ENCODE results near the gene PCDHA7.
"Not testable (repeated sequence)": the region's sequence is repeated elsewhere in the genome, so short reads cannot be mapped to it uniquely, and the experiment has no call there.

Gene PCDHA7, protein sequence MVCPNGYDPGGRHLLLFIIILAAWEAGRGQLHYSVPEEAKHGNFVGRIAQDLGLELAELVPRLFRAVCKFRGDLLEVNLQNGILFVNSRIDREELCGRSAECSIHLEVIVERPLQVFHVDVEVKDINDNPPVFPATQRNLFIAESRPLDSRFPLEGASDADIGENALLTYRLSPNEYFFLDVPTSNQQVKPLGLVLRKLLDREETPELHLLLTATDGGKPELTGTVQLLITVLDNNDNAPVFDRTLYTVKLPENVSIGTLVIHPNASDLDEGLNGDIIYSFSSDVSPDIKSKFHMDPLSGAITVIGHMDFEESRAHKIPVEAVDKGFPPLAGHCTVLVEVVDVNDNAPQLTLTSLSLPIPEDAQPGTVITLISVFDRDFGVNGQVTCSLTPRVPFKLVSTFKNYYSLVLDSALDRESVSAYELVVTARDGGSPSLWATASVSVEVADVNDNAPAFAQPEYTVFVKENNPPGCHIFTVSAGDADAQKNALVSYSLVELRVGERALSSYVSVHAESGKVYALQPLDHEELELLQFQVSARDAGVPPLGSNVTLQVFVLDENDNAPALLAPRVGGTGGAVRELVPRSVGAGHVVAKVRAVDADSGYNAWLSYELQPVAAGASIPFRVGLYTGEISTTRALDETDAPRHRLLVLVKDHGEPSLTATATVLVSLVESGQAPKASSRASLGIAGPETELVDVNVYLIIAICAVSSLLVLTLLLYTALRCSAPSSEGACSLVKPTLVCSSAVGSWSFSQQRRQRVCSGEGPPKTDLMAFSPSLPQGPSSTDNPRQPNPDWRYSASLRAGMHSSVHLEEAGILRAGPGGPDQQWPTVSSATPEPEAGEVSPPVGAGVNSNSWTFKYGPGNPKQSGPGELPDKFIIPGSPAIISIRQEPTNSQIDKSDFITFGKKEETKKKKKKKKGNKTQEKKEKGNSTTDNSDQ

DNA sequence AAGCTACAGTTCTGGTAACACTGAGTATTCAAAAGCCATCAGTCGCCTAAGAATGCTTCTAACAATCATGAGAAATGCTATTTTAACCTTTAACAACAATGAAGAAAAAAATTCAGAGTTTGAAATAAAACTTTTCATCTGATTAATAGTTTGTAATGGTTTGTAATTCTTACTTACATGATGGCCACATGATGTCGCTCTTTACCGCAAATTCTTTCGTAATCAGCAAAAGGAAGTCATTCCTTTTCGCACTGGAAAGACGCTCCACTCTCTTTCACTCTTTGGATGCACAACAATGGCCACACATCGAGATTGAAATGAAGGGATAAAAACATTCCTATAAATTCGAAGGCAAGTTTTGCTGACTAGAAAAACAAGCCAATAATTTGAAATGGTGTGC, at the start of gene PCDHA7:
Gene PCDHA7, plus strand, starts transcription at position 277 of the 400 bp plus-strand sequence. Its CDS starts 115 bp downstream, at position 392.
- no peak within 1 kb of the TSS for H3K27ac ChIP-seq (ENCODE audit: low read depth, low read length)
- no peak within 1 kb of the TSS for H3K9ac ChIP-seq (ENCODE audit: low read length)
- H3K79me2 ChIP-seq (ENCODE audit: insufficient read depth, low read length) = no peaks in the 10 kb centered on the region
- no peak within 1 kb of the TSS for H3K4me2 ChIP-seq (ENCODE audit: low read depth, low read length, poor library complexity, severe bottlenecking)
- H2AFZ ChIP-seq (ENCODE audit: low read depth, low read length, severe bottlenecking) = no peak within 1 kb of the TSS
- no peaks in the 10 kb centered on the region for H3K9me2 ChIP-seq (replicated peaks; ENCODE audit: insufficient read depth, low read length)
- no peaks in the 10 kb centered on the region for H3K9me3 ChIP-seq (ENCODE audit: insufficient read depth, low read length)
- H4K20me1 ChIP-seq (ENCODE audit: low read depth, low read length) = no peaks in the 10 kb centered on the region
- TF ChIP-seq, protein P1, sequence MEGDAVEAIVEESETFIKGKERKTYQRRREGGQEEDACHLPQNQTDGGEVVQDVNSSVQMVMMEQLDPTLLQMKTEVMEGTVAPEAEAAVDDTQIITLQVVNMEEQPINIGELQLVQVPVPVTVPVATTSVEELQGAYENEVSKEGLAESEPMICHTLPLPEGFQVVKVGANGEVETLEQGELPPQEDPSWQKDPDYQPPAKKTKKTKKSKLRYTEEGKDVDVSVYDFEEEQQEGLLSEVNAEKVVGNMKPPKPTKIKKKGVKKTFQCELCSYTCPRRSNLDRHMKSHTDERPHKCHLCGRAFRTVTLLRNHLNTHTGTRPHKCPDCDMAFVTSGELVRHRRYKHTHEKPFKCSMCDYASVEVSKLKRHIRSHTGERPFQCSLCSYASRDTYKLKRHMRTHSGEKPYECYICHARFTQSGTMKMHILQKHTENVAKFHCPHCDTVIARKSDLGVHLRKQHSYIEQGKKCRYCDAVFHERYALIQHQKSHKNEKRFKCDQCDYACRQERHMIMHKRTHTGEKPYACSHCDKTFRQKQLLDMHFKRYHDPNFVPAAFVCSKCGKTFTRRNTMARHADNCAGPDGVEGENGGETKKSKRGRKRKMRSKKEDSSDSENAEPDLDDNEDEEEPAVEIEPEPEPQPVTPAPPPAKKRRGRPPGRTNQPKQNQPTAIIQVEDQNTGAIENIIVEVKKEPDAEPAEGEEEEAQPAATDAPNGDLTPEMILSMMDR (IDR thresholded peaks at IDR 0.05; ENCODE audit: insufficient read depth, low read length, poor library complexity, severe bottlenecking) = no peak
- TF ChIP-seq EZH2phosphoT487 (conservative IDR thresholded peaks at IDR 0.05; ENCODE audit: low read length) = no peak
- H3K36me3 ChIP-seq (ENCODE audit: low read length) = no peaks in the 10 kb centered on the region
- H3K27me3 ChIP-seq (ENCODE audit: low read length) = no peaks in the 10 kb centered on the region
- no peaks in the 10 kb centered on the region for H3F3A ChIP-seq (ENCODE audit: insufficient read depth)
- no peak within 1 kb of the TSS for H3K4me3 ChIP-seq (ENCODE audit: insufficient read depth, low read length, poor library complexity, severe bottlenecking)

DNA sequence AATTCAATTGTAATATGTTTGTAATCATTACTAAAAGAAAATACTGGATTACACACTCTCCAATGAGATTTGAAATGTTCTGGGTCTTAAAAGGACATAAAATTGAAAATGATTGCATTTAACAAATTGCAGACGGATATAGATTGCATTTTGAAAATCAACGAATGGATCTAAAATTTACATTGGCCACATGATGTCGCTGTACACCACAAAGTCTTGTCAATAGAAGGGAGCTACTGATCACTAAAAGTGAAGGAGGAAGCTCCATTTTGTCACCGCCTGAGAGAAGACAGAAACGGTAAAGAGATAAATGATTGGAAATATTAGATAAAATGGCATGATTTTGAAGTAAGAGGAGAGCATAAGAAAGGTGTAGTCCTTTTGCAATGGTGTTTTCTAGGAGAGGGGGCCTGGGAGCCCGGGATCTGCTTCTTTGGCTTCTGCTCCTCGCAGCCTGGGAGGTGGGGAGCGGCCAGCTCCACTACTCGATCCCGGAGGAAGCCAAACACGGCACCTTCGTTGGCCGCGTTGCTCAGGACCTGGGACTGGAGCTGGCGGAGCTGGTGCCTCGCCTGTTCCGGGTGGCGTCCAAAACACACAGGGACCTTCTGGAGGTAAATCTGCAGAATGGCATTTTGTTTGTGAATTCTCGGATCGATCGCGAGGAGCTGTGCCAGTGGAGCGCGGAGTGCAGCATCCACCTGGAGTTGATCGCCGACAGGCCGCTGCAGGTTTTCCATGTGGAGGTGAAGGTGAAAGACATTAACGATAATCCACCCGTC, 48.0 kb upstream of the PCDHA7 start, which contains the start of gene PCDHA1:
Gene PCDHA1, plus strand, starts transcription at position 236 of the 782 bp plus-strand sequence.
- no peak within 1 kb of the TSS for H3K4me3 ChIP-seq (ENCODE audit: insufficient read depth, low read length, poor library complexity, severe bottlenecking)
- H3K36me3 ChIP-seq (ENCODE audit: low read length) = no peaks in the 10 kb centered on the region
- no peaks in the 10 kb centered on the region for H4K20me1 ChIP-seq (ENCODE audit: low read depth, low read length)
- H3K79me2 ChIP-seq (ENCODE audit: insufficient read depth, low read length) = no peaks in the 10 kb centered on the region
- TF ChIP-seq, protein P1 (IDR thresholded peaks at IDR 0.05; ENCODE audit: insufficient read depth, low read length, poor library complexity, severe bottlenecking) = no peak
- TF ChIP-seq EZH2phosphoT487 (conservative IDR thresholded peaks at IDR 0.05; ENCODE audit: low read length) = no peak
- H3F3A ChIP-seq (ENCODE audit: insufficient read depth) = no peaks in the 10 kb centered on the region
- H3K9me2 ChIP-seq (replicated peaks; ENCODE audit: insufficient read depth, low read length) = no peaks in the 10 kb centered on the region
- H3K27me3 ChIP-seq (ENCODE audit: low read length) = no peaks in the 10 kb centered on the region
- no peak within 1 kb of the TSS for H3K4me2 ChIP-seq (ENCODE audit: low read depth, low read length, poor library complexity, severe bottlenecking)
- H3K27ac ChIP-seq (ENCODE audit: low read depth, low read length) = no peak within 1 kb of the TSS
- peaks cover 9% of the 10 kb centered on the region; the same call in 1 of the 2 replicates for H3K9me3 ChIP-seq (ENCODE audit: insufficient read depth, low read length)
- H2AFZ ChIP-seq (ENCODE audit: low read depth, low read length, severe bottlenecking) = no peak within 1 kb of the TSS
- H3K9ac ChIP-seq (ENCODE audit: low read length) = no peak within 1 kb of the TSS

DNA sequence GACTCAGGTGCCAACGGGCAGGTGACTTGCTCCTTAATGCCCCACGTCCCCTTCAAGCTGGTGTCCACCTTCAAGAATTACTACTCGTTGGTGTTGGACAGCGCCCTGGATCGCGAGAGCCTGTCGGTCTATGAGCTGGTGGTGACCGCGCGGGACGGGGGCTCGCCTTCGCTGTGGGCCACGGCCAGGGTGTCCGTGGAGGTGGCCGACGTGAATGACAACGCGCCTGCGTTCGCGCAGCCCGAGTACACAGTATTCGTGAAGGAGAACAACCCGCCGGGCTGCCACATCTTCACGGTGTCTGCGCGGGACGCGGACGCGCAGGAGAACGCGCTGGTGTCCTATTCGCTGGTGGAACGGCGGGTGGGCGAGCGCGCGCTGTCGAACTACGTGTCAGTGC, 46.6 kb upstream of the PCDHA7 start:
- H3K9me3 ChIP-seq (ENCODE audit: insufficient read depth, low read length); H3K27me3 ChIP-seq (ENCODE audit: low read length); H4K20me1 ChIP-seq (ENCODE audit: low read depth, low read length); H3K9me2 ChIP-seq (replicated peaks; ENCODE audit: insufficient read depth, low read length); H3K36me3 ChIP-seq (ENCODE audit: low read length); H3K9ac ChIP-seq (ENCODE audit: low read length); H2AFZ ChIP-seq (ENCODE audit: low read depth, low read length, severe bottlenecking); H3K79me2 ChIP-seq (ENCODE audit: insufficient read depth, low read length); H3K4me3 ChIP-seq (ENCODE audit: insufficient read depth, low read length, poor library complexity, severe bottlenecking); H3K27ac ChIP-seq (ENCODE audit: low read depth, low read length); H3F3A ChIP-seq (ENCODE audit: insufficient read depth); H3K4me2 ChIP-seq (ENCODE audit: low read depth, low read length, poor library complexity, severe bottlenecking): not testable (repeated sequence)

DNA sequence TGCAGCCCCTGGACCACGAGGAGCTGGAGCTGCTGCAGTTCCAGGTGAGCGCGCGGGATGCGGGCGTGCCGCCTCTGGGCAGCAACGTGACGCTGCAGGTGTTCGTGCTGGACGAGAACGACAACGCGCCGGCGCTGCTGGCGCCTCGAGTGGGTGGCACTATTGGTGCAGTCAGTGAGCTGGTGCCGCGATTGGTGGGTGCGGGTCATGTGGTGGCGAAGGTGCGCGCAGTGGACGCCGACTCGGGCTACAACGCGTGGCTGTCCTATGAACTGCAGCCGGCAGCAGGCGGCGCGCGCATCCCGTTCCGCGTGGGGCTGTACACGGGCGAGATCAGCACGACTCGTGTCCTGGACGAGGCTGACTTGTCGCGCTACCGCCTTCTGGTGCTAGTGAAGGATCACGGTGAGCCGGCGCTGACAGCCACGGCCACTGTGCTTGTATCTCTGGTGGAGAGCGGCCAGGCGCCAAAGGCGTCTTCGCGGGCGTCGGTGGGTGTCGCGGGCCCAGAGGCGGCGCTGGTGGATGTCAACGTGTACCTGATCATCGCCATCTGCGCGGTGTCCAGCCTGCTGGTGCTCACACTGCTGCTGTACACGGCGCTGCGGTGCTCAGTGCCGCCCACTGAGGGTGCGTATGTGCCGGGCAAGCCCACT, 46.1 kb upstream of the PCDHA7 start:
- not testable (repeated sequence) for H3K9me3 ChIP-seq (ENCODE audit: insufficient read depth, low read length); H3K36me3 ChIP-seq (ENCODE audit: low read length); H3K27me3 ChIP-seq (ENCODE audit: low read length); H3K9me2 ChIP-seq (replicated peaks; ENCODE audit: insufficient read depth, low read length); H3F3A ChIP-seq (ENCODE audit: insufficient read depth); H3K27ac ChIP-seq (ENCODE audit: low read depth, low read length); H3K9ac ChIP-seq (ENCODE audit: low read length); H3K4me3 ChIP-seq (ENCODE audit: insufficient read depth, low read length, poor library complexity, severe bottlenecking); H3K79me2 ChIP-seq (ENCODE audit: insufficient read depth, low read length); H2AFZ ChIP-seq (ENCODE audit: low read depth, low read length, severe bottlenecking); H3K4me2 ChIP-seq (ENCODE audit: low read depth, low read length, poor library complexity, severe bottlenecking); H4K20me1 ChIP-seq (ENCODE audit: low read depth, low read length)

Data from SU-DHL-6 (cell line).